Brain microvascular endothelial cell (primary cell): ENCODE measurements around the gene FFAR3.

ENCODE experiments used
- DNase-seq: peaks from one replicate; pipeline ENCODE4 v3.0.0-alpha.2; 2020
- H3K27ac ChIP-seq: fragments of 250-450 bp; sonication (Bioruptor Pico); 2 replicates; pipeline ENCODE4 v1.5.1; 2020; ENCODE audit warnings: mild to moderate bottlenecking, moderate library complexity
- H3K27me3 ChIP-seq: fragments of 250-450 bp; sonication (Bioruptor Pico); replicated peaks from 2 replicates; pipeline ENCODE4 v1.5.1; 2020; ENCODE audit warnings: mild to moderate bottlenecking
- H3K36me3 ChIP-seq: fragments of 250-450 bp; sonication (Bioruptor Pico); replicated peaks from 2 replicates; pipeline ENCODE4 v1.5.1; 2020; ENCODE audit warnings: mild to moderate bottlenecking
- H3K4me3 ChIP-seq: 2 replicates; pipeline ENCODE4 v1.5.1; 2011; ENCODE audit warnings: low read depth, mild to moderate bottlenecking, control low read depth, low read length, moderate library complexity
- CTCF ChIP-seq: IDR thresholded peaks from 2 replicates; pipeline ENCODE4 v1.5.1; 2011; ENCODE audit warnings: low read depth, mild to moderate bottlenecking, moderate library complexity, low read length, control low read depth, inconsistent platforms; ENCODE audit errors: missing control alignments
- in situ Hi-C: cut with HindIII; loops from 2 replicates; pipeline ENCODE4 v1.10.0; 2017; ENCODE audit warnings: low sequenced_read_pairs, low pct_ligation_motif_present

The FFAR3 gene

DNA sequence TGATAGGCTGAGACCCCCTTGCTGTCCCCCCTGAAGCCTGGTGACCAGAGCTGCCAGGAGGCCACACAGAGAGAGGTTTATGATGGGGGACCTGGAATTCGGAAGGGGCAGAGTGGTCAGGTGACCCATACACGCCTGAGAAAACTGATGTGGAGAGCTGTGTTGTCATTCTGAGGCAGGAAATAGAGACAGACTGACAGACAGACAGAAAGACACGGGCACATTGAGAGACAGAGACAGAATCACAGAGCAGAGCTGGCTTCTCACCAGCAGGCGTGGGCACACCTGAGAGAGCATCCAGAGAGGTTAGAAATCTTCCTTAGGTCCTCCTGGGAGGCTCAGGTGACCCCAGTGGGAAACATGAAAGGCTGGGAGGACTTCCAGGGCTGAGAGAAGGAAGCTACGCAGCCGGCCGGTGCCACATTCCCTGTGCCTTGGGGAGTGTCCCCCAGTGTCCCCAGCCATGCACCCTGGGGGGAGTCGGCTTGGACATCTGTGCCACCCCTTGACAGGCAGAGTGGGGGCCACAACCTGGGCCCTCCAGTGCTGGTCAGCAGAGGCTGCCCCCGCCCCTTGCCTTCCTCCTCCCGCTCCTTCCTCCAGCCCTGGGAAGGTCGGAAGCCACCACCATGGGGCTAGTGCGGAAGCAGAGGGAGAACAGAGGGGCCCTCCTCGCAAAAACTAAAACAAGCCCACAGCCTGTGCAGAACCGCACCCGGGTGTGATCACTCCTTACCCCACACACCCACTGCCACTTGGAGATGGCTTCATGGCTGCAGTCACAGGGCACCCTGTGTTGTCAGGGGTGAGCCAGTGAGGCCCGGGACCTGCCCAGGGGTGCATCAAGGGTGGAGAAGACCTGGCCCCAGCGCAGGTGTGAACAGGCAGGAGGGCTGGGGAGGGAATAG, 8.4 kb upstream of the FFAR3 start:
- no peak for DNase-seq
- TF ChIP-seq CTCF: no peak
- in situ Hi-C loops: no loop called here
- no peak overlapping the region for H3K4me3 ChIP-seq
- H3K27me3 ChIP-seq: no peaks in the 10 kb centered on the region
- no peaks in the 10 kb centered on the region for H3K36me3 ChIP-seq
- H3K27ac ChIP-seq: no peak overlapping the region

- Histone ChIP-seq H3K27ac (no peak overlapping the region), H3K27me3 (no peaks in the 10 kb centered on the region), H3K4me3 (no peak overlapping the region), H3K36me3 (no peaks in the 10 kb centered on the region)
- DNase-seq: no peak
- in situ Hi-C loops: no loop called here
- no peak for TF ChIP-seq CTCF
Observed at GRCh38 chr19:35350591-35350990, 7.7 kb upstream of the FFAR3 start.

DNA sequence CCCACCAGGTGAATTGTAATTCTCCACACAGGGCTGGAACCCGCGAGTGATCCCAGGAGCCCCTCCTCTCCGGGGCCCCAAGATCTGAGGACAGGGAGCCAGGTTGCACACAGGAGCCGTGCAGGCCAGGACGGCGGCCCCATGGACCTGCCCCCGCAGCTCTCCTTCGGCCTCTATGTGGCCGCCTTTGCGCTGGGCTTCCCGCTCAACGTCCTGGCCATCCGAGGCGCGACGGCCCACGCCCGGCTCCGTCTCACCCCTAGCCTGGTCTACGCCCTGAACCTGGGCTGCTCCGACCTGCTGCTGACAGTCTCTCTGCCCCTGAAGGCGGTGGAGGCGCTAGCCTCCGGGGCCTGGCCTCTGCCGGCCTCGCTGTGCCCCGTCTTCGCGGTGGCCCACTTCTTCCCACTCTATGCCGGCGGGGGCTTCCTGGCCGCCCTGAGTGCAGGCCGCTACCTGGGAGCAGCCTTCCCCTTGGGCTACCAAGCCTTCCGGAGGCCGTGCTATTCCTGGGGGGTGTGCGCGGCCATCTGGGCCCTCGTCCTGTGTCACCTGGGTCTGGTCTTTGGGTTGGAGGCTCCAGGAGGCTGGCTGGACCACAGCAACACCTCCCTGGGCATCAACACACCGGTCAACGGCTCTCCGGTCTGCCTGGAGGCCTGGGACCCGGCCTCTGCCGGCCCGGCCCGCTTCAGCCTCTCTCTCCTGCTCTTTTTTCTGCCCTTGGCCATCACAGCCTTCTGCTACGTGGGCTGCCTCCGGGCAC, 6.7 kb upstream of the FFAR3 start:
- Histone ChIP-seq H3K27ac (no peak overlapping the region), H3K4me3 (no peak overlapping the region), H3K36me3 (no peaks in the 10 kb centered on the region), H3K27me3 (no peaks in the 10 kb centered on the region)
- in situ Hi-C loops: no loop called here
- TF ChIP-seq CTCF: no peak
- no peak for DNase-seq

GRCh38 chr19:35352177-35352447, 6.1 kb upstream of the FFAR3 start:
- no peak for TF ChIP-seq CTCF
- no peak overlapping the region for H3K27ac ChIP-seq
- no peaks in the 10 kb centered on the region for H3K36me3 ChIP-seq
- in situ Hi-C loops: no loop called here
- H3K27me3 ChIP-seq: no peaks in the 10 kb centered on the region
- H3K4me3 ChIP-seq: no peak overlapping the region
- no peak for DNase-seq

- Histone ChIP-seq H3K27ac (no peak overlapping the region), H3K27me3 (no peaks in the 10 kb centered on the region), H3K36me3 (no peaks in the 10 kb centered on the region), H3K4me3 (no peak overlapping the region)
- peak; percentile 51 for DNase-seq
- in situ Hi-C loops: no loop called here
- TF ChIP-seq CTCF: peak; percentile 86
Observed at GRCh38 chr19:35352448-35353304, 5.6 kb upstream of the FFAR3 start.
